Measurements from ENCODE around the gene BPIFB3.

- no peak for TF ChIP-seq POLR2A (IDR thresholded peaks at IDR 0.05)
- TF ChIP-seq, protein P1, sequence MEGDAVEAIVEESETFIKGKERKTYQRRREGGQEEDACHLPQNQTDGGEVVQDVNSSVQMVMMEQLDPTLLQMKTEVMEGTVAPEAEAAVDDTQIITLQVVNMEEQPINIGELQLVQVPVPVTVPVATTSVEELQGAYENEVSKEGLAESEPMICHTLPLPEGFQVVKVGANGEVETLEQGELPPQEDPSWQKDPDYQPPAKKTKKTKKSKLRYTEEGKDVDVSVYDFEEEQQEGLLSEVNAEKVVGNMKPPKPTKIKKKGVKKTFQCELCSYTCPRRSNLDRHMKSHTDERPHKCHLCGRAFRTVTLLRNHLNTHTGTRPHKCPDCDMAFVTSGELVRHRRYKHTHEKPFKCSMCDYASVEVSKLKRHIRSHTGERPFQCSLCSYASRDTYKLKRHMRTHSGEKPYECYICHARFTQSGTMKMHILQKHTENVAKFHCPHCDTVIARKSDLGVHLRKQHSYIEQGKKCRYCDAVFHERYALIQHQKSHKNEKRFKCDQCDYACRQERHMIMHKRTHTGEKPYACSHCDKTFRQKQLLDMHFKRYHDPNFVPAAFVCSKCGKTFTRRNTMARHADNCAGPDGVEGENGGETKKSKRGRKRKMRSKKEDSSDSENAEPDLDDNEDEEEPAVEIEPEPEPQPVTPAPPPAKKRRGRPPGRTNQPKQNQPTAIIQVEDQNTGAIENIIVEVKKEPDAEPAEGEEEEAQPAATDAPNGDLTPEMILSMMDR (IDR thresholded peaks at IDR 0.05): no peak
Measured at GRCh38 chr20:33086052-33086722, 32.5 kb downstream of the BPIFB3 start.

Measured in heart left ventricle (tissue), 13 donors.